HG03175 (cell line): ENCODE data around the gene RAB17.
"Not testable (repeated sequence)": the region's sequence is repeated elsewhere in the genome, so short reads cannot be mapped to it uniquely, and the experiment has no call there.

Source experiments
- ATAC-seq: cut with Tn5 transposase; IDR thresholded peaks from one replicate; pipeline ENCODE4 v1.9.1; 2021; ENCODE audit warnings: mild to moderate bottlenecking, moderate library complexity; ENCODE audit not compliant: unreplicated experiment

RAB17 gene

DNA sequence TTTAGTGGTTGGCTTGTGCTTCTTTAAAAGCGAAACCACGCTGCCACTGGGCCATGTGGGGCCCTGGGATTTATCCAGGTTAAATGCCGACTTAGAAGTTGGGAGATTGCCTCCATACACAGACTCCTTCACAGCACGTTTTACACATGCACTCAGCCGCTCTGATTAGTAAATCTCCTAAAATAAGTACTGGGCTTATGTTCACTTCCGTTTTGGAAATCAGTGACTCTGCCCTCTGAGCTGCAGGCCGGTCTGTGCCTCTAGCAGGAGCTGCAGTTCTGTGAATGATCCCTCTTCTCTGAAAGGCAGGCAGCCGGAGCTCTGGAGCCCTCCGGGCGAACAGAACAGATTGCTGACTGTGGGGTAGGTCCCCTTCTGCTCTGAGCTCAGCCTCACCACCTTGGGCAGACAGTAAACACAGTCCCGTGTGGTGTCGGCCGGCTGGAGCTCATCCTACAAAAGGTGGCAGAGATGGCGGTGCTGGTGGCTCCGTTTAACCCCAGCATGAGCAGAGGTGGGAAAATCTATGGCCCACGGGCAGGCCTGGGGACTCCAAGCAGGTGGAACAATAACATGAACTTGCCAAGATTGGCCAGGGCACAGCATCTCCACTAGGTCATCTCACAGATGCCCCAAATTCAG, 9.8 kb upstream of the RAB17 start:
- ATAC-seq = no peak

DNA sequence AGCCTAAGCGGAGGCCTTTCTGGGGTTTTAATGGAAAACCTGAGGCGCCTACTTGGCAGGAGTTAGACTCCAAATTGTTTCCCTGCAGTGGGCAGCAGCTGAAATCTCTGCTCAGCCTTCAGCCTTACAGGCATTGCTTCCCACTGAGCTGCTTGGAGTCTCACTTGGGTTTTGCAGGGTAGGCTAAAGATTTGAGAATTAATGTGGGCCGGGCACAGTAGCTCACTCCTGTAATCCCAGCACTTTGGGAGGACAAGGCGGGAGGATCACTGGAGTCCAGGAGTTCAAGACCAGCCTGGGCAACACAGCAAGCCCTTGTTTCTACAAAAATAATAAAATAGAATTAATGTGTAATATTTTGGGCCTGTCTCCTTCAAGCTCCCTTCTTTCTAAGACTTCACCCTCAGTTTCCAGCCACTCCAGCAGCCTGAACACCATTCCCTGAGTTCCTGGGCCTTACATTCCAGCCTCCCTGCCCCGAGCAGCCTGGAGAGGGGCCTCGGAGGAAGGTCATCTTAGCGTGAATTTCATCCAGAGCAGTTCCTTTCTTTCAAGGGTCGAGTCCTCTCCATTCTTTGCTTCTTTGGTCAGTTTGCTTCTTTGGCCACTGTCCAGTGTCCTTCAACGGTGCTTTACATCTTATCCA, 9.1 kb upstream of the RAB17 start:
- no peak for ATAC-seq

DNA sequence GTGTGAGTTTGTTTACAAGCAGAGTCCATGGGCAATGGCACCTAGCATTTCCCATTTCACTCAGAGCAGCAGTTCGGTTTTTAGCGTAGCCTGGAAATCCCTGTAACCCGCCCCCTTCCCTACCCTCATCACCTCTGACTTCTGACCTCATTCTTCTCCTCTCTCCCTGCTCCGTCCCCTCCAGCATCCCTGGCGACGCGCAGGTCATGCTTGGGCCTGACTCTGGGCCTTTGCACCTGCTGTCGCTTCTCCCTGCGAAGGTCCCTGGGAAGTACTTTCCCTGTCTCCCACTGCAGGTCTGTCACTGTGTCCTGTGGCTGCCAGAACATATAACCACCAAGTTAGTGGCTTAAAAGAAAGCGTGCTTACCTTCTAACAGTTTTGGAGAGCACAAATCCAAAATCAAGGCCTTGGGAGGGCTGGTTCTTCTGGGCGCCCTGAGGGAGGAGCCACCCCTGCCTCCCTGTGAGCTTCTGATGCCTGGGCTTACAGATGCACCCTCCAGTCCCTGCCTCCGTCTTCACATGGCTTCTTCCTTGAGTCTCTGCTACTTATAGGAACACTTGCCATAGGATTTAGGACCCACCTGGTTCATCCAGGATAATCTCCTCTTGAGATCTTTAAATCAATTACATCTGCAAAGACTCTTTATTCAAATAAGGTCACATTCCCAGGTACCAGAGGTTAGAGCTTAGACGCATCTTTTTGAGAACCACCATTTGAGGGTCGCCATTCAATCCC, 8.1 kb upstream of the RAB17 start:
- no peak for ATAC-seq

DNA sequence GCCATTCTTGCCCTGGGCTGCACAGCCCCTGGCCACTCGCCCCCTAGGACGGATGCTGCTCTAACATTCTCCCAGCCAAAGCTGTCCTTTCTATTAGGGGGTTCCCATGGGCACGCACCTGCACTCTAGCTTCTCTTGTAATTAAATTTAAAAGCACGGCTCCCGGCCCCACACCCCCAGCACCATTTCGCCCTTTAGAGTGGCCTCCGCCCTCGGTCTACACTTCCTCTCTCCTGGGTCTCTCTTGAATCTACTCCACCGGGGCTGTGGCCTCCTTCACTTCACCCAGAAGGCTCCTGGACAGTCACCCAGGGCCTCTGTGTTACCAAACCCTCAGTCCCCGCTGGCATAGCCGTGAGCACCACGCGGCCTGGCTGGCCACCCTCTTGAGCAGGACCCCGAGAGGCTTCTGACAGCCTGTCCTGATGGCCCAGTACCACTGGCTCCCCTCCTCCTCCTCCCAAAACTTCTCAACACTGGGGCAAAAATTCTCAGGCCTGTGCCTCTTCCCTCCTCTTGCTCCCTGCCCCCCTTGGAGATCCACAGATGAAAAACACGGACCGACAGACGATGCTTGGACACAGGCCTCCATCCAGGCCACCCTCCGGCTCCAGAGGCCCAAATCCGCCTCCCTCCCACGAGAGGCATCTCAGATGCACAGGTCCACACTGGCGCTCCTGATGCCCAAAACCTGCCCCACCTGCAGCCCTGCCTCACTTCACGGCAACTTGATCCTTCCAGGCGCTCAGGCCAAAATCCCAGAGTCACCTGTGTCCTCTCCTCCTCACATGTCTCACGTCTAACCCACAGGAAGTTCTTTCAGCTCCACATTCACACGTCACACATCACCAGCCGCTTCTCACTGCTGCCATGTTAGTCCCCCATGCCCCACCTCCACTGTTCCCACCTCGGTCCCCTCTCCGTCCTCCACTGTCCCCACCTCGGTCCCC, 6.9 kb upstream of the RAB17 start:
- no peak for ATAC-seq

DNA sequence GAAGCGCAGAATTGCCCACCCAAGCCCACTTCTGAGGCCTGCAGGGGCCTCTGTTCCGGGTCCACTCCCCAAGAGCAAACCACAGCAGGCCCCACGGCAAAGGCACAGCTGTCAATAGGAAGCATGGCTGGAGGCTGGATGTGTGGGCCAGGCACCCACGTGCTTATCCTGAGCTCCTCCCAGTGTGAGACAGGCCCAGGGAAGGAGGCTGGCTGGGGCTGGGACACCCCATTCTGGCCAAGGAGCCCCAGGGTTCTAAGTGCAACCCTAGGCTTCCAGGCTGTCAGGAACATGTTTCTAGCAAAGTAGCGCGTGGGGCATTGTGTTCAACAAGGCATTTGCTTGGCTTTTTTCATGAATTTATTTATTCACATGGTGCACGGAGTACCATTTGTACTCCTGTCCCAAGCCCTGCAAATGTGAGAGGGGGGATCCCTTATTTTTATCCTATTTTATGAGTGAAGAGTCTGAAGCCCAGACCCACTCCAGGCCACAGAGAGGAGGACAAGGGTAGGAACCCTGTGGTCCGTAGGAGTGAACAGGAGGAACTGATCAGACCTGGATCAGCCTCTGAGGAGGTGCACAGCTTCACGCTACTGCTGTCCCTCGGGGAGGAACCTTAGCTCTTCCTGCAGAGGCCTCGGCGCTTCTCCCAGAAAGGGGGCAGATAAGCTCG, 6.1 kb upstream of the RAB17 start:
- no peak for ATAC-seq

DNA sequence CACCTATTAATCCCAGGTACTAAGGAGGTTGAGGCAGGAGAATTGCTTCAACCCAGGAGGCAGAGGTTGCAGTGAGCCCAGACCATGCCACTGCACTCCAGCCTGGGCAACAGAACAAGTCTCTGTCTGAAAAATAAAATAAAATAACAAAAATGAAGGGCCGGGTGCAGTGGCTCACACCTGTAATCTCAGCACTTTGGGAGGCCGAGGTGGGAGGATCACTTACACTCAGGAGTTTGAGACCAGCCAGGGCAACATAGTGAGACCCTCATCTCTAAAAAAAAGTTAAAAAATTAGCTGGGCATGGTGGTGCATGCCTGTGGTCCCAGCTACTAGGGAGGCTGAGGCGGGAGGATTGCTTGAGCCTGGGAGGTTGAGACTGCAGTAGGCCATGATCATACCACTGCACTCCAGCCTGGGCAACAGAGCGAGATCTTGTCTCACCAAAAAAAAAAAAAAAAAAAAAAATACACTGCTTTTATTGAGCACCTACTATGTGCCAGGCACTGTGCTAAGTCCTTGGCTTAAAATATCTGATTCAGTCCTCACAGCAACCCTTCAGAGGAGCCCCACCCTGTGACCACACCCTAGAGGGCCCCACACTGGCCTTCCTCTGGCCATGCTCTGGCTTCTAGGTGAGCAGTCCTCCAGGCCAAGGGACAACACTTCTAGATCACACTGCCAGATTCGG, 5.4 kb upstream of the RAB17 start:
- not testable (repeated sequence) for ATAC-seq

DNA sequence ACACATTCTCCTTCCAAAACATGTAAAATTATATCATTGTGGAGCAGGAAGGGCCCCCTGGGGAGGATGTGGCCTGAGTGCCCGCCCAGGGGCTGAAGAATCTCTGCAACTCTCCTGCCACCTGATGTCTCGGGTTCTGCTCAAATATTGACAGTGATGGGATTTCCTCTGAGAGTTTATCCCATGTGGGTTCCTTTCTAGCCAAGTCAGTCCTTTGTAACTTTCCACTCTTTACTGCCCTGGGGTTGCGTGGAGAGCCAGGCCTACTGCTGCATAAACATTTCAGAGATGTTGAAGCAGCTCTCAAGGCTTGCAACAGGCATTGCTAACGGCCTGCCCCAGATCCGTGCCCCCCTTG, 4.0 kb upstream of the RAB17 start:
- ATAC-seq = no peak

DNA sequence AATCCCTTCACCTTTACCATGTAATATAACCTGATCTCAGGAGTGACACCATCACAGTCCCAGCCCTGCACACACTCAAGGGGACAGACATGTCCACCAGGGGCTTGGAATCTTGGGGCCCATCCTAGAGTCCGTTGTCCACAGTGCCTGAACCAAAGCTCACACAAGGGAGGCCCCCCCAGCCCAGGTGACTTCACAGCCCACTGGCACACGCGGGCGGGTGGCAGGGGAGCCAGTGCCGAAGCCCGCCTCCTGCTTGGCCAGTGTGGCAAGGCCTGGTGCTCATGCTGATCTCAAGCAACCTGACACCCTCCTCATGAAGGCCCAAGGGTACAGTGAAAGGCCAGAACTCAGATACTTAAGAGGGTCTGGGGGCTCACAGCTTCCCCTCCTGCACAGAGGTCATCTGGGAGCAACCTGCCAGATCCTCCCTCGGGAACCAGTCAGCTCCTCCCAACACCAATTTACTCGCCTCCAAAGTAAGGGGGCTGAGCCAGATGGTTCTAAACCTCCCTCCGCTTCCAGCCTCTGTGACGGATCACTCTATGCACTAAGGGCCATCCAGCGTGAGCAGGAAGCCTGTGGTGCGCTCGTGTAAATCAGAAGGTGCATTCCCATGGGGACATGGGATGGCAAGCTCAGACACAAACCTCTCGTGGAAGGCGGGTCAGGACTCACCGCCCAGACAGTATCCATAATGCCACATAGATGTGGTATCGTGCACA, 3.2 kb upstream of the RAB17 start:
- ATAC-seq = no peak

DNA sequence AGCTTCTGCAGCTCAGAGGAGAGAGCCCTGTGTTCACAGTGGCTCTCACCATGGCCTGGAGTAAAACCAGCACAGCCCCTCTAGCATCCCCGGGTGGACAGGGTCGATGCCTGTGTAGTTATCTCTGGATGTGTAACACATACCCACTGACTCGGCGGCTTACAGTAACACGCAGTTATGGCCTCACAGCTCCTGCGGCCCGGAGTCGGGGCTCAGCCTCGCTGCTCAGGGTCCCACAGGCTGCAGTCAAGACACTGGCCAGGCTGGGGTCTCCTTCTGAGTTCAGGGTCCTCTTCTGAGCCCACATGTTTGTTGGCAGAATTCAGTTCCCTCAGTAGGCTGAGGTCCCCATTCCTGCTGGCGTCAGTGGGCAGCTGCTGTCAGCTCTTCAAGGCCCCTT, 2.5 kb upstream of the RAB17 start:
- ATAC-seq = no peak

DNA sequence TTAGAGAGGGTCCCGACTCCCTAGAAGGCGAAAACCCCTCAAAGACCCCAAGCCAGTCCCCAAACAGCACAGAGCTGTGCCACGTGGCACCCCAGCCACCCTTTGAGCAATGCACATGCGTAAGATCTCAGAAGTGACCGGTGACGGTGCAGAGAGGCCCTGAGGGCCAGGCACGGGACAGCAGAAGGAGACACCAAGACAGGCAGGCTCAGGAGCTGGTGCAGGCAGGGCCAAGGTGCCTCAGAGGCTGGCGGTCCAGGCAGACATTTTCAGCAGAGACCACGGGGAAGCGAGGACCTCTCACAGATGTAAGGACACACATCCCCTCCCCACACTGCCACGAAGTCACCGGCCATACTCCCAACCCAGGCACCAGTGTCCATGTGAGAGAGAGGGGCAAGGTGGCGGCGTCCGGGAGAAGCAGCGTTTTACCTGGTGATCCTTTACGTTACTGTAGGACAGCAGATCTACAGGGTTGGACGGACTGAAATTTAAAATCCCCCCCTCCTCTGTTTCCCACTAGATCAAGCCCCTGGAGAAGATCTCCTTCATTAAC, 2.0 kb upstream of the RAB17 start:
- no peak for ATAC-seq

DNA sequence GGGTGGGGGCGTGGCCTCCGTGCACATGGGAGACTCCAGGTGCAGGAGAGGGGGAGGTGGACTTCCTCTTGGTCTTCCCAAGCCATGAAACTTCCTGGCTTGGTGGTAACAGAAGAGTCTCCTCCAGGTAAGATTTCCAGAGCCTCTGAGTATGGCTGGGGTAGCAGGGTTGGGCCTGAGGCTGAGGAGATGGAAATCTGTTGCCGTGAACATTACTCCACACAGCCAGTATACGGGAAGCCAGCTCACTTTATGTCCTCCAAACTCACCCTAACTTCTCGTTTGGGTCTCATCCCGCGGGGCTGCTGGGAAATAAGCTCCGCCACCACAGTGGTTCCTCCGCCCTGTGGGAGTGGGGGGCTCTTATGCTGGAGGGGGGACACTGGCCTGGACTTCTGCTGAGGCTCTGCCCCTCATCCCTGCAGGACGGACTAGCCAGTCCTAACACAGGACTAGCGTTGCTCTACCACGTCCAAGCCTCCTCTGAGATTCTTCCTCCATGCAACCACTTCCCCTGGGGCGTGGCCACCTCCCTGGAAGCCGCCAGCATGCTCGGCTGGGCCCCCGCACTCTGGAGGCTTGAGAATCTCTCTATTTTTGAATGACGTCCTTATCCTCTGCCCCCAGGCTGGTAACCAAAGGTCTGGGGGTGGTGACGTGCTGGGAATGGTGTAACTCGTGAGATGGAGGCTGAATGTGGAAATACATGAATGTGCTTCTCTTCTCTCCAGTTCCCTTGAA, 777 bp upstream of the RAB17 start:
- no peak for ATAC-seq

DNA sequence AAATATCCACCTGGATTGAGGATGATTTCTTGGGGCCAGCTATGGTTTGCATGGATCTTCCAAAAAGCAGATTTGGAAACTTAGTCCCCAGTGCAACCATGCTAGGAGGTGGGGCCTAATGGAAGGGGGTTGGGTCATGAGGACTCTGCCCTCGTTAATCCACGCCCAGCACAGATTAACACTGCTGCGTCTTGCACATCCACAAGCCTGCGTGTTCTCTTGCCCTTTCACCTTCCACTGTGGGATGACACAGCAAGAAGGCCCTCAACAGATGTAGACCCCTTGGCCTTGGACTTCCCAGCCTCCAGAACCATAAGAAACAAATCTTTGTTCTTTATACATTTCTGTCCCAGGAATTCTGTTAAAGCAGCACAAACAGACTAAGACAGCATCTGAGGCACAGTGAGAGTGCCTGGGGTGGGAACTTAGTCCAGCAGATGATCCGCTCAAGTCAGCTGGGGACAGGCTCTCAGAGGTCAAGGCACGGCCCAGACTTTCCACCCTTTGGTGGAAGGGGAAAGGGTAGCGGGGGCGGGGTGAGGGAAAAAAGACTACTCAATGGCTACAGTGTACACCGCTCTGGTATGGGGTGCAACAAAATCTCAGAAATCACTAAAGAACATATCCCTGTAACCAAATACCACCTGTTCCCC, 2.4 kb downstream of the RAB17 start:
- ATAC-seq = no peak

DNA sequence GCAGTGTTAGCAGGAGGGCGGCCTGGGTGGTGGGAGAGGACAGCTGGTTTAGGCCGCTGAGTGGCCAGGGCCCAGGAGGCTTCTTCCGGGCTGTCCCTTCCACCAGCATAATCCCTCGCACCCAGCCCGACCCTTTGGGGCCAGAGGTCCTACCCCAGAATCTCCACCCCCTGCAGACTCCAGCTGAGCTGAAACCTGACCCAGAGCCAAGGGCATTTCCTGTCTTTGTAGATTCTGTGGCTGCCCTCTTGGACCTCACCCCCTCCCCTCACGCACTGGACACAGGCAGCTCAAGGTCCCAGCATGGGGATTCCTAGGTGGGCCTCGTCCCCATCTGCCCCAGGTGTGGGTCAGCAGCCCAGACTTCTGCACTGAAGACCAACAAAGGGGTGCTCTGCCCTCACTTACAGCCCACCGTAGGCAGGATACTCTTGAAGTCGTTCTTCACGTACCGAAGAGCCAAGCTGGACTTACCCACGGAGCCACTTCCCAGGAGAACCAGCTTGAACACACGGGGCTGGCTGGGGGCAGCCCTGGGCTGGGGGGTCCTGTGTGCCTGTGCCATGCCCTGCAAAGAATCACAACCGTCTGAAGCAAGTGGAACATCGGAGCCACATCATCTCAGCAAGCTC, 4.8 kb downstream of the RAB17 start:
- no peak for ATAC-seq

DNA sequence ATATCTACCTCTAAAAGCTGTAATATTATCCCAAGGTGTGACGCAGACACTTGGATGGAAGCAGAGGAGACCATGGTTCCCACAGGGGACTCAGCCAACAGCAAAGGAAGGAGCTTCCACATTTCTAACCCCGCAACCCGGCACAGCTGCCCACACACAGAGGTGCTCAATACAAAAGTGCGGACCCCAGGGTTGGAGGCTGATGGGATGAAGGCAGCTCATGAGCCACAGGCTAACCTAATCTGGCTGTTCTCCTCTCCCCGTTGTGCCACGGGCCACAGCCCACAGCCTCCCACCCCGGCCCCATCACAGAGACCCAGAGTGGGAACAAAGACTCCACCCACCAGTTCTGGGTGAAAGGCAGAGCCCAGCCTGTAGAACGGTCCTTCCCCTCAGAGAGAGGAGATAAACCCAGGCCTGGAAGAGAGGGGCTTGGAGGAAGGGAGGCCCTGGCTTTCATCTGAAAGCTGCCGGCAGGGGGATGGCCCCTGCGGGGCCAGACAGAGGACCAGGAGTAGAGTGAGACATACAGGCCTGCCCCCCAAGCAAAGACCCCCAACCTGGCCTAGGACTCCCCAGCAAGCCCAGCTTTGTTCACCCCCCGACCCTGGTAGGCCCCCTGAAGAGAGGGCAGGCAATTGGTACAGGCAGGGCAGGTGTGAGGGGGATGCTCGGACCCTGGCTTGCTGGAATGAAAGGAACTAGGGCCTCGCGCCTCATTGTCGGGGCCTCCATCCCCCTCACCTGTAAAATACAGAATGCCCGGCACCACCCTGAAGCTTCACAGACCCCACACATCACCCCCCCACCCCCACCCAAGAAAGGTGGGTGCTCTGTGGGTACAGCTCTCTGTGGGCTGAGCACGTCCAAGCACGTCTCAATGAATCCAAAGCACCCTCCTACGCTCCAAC, 6.9 kb downstream of the RAB17 start:
- no peak for ATAC-seq

DNA sequence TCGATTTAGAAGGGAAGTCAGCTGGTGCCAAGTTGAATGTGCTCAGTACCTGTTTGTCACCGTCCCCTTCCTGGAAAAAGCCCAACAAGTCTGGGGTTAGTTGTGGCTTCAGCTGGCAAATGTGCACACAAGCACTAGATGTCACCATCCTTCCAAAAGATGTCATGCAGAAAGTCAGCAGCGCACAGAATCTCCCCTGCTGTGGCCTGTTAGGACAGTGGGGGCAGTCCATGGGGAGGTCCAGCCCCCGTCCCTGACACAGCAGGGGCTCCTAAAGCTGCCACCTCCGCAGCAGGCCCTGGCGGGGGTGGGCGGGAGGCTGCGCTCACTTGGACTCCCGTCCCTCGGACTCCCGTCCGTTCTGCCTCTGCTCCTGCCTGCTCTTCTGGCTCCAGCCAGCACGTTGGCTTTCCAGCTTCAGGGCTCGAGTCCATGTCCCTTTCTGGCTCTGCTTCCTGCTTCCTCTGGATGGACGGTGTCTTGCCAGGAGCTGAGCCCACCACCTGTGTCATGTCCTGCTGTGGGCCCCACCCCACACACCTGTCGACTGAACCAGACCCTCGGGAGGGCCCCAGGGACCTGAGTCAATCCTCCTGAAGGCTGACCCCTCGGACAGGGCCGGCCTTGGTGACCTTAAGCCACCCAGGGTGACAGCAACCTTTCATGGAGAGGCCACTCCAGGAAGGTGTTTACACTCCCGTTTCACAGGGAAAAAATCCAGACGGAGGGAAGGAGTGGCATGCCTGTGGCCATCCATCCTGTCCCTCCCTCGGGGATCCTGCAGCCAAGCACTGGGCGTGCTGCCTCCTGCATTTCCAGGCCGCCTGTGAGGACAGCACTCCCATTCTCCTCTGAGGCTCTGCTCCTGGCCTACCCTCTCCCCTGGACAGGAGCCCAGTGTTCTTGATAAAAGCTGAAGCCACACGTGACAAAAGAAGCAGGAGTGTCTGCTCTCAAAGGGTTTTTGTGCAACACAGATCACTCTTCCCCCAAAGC, 8.5 kb downstream of the RAB17 start:
- peak; percentile 45 for ATAC-seq
